Pulmonary artery endothelial cell (primary cell): Measurements from ENCODE around the gene MORC4. TPM values are rescaled to one million over a fixed set of nuclear protein-coding genes. Genes with fewer than 3 reads are reported as not detected.

ENCODE experiments used
- DNase-seq: peaks from one replicate; pipeline ENCODE4 v3.0.0-alpha.2; 2011; ENCODE audit warnings: low read depth, low spot score
- total RNA-seq: library from RNA; depleted of rRNA; stranded (reverse); fragments of >200 nt; gene quantifications from 2 replicates; pipeline ENCODE4 v1.2.3, GENCODE V29; 2014

Gene MORC4
- total RNA-seq, 1 donor from 2014 or later = 17.2 TPM

DNA sequence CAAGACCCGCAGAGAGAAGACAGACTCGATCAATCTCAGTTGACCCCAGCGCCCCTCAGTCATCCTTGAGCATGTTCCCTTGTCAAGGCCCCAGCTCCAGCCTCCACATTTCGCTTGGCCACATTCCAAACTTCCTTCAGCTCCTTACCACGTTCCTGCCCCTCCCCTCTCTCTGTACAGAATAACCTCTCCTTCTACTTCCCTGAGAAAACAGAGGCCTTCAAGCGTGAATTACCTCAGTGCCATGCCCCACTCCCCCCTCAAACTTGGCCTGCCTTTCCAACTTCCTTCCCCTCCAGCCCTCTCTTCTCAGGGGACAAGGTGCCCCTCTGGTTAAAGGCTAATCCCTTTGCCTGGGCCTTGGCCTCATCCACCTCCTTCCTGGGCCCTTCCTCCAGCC, 93.7 kb downstream of the MORC4 start:
- DNase-seq = no peak

GRCh38 chrX:106905064-106905708, 94.8 kb downstream of the MORC4 start:
- DNase-seq = no peak

- no peak for DNase-seq
These were observed 96.0 kb downstream of the MORC4 start for GRCh38 chrX:106903856-106904528.

DNA sequence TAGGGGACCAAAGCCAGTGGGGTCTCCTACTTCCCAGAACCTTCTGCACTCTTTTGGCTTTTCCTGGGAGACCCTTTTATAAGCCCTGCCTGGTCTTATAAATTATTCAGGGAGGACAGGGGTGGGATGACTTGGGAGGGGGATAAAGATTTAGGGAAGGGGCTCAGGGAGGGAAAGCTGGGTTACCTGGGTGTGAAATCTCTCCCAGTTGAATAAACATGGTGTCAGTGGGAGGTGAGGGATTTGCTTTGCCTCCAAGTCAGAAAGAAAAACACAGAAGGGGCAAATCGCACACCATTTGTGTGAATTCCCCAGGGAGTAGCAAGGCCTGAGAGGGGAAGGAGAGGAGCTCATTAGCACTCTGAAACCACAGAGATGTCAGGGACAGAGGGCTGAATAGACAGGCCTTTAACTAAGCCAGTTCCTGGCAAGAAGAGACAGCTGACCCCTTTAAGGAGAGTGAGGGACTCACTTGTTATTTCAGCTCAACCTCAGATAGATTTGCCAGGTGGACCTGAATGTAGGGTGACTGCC, 96.7 kb downstream of the MORC4 start, which contains the start of gene RIPPLY1:
RIPPLY1 (minus strand) TSS at position 51 of the 534 bp plus-strand sequence. CDS start 54 bp downstream, outside the sequence.
- DNase-seq = no peak

- no peak for DNase-seq
These were observed 97.3 kb downstream of the MORC4 start for GRCh38 chrX:106902684-106903083.

DNA sequence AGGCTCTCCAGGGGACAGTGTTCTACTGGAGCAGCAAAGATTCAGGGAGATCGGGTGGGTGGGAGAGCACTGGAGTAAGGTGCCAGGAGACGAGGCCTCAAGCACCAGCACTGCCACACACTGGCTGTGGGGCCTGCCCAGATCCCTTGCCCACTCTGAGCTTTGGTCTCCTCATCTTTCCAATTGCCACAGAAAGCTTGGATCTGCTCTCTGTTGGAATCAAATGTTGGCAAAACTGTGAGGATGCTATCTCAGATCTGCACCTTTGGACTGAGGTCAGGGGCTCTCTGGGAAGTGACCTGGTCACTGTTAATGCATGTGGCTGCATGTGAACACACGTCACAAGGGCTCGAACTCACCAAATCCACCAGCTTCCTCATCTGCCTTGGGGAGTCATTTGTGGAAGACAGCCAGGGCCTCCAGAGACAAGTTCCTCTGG, 98.2 kb downstream of the MORC4 start:
- no peak for DNase-seq

DNA sequence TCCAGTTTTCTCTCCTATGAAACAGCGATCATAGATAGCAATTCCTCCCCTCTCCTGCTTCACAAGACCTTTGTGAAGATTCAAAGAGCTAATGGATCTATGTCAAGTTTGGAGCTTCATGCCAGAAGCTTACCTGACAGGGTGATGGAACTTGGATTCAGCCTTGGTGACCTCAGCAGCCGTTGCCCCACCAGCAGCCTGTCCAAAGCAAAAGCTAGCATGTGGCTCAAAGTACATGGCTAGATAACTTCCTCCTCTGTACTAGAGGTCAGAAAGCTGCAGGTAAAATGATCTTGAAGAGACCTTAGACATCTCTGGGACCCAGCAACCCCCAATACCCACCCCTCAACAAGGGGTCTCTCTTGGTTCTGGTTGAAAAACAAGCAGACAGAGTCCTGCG, 98.7 kb downstream of the MORC4 start:
- no peak for DNase-seq

- no peak for DNase-seq
These were observed 100.2 kb downstream of the MORC4 start for GRCh38 chrX:106899841-106900240.

- DNase-seq = no peak
These were observed 100.7 kb downstream of the MORC4 start for GRCh38 chrX:106899276-106899675.

- DNase-seq = peak; percentile 7
These were observed 101.5 kb downstream of the MORC4 start for GRCh38 chrX:106898462-106898861.

GRCh38 chrX:106897259-106897658, 102.8 kb downstream of the MORC4 start:
- no peak for DNase-seq

DNA sequence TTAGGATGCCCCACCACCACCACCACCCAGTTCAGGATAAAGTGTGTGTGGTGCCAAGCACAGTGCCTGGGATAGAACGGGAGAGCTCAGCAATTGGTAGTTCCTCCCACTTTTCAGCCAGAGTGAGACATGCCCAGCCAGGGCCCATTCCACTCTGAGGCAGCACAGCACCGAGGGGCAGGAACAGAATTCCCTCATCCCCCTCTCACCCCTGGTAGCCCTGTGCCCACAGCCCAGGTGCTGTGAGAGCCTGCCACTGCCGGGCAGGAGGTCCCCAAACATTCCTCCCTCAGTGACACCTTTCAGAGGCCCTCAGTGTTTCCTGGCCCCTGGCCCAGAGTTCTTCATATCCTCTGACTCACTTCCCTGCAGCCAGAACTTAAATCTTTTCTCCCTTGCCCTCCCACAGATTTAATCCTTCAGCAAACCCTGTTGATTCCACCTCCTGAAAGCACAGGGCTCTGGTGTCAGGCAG, 105.0 kb downstream of the MORC4 start:
- peak; percentile 32 for DNase-seq

DNA sequence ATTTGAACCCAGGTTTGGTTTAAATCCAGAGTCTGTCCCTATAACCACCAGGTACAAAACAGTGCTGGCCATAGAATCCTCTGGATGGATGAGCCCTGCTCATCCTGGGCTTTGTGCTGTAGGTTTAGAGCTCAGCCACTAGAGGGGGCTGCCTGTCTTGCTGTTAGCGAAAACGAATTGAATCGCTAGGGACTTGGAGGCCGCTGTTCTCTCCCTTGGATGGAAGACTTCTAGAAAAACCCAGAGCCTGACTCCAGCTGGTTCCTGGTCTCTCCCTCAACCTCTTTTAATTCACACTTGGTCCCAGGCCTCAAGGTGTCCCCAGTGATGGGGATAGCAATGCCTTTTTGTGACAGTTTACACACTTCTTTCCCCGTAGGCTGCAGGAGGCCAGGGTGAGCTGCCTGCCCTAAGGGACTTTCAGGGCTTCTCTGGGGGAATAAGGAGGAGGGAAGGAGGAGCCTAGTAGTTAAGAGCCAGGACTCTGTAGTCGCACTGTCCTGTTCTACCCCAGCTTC, 105.6 kb downstream of the MORC4 start:
- peak; percentile 33 for DNase-seq

DNA sequence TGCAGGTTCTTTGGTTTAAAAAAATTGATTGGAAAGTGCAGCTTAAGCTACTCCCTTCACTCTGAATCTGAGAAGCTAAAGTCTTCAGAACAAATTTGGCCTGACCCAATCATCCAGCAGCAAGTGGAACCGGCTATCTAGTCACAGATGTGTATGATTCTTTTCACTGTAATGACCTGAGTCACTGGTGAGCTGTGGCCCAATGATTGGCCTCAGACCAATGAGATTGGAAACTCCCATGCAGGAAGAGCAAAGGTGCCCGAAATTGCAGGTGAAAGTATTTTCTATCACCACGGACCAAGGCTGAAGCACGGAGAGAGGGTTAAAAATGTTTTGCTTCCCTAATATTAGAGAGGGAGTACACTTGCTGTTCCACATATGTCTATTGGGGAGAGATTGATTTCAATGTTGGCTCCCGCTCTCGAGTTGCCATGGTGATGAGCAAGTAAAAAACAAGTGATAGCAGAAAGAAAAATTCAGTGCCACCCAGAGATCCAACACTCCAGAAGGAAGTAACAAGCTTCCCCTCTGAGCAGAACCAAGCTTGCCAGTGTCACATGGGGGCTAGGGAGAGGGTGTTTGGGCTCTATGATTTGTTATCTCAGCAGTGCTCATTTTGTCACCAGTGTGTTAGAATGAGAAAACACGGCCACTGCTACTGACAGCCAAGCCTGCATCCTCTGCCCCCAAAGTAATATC, 108.1 kb downstream of the MORC4 start:
- no peak for DNase-seq

Other genes with a start within 250 kb of the MORC4 start
- gene TBC1D8B, start 197.5 kb downstream of the MORC4 start, total RNA-seq = 4.7 and 5.3 TPM in 2 replicates
- gene RIPPLY1, start 96.9 kb downstream of the MORC4 start, total RNA-seq = not detected in 2 replicates
- gene CLDN2, start 79.8 kb downstream of the MORC4 start, total RNA-seq = not detected in 2 replicates
- 9.6 and 13.8 TPM in 2 replicates for gene RBM41, start 118.6 kb upstream of the MORC4 start, total RNA-seq
- gene NUP62CL, start 206.2 kb upstream of the MORC4 start, total RNA-seq = 0.20 TPM in 1 of 2 replicates, not detected in the other
- not detected in 2 replicates for gene DNAAF6, start 206.4 kb upstream of the MORC4 start, total RNA-seq